Stimulated activated CD4-positive, alpha-beta T cell treated with anti-CD3 and anti-CD28 coated beads, Interleukin-2, amount 100 ng/mL, for 24 hours (primary cell): ENCODE data around the gene JAKMIP3.

Experiments used
- DNase-seq, 2 donors: peaks; one replicate each; pipeline ENCODE4 v3.0.0-alpha.2; 2020

JAKMIP3 gene

DNA sequence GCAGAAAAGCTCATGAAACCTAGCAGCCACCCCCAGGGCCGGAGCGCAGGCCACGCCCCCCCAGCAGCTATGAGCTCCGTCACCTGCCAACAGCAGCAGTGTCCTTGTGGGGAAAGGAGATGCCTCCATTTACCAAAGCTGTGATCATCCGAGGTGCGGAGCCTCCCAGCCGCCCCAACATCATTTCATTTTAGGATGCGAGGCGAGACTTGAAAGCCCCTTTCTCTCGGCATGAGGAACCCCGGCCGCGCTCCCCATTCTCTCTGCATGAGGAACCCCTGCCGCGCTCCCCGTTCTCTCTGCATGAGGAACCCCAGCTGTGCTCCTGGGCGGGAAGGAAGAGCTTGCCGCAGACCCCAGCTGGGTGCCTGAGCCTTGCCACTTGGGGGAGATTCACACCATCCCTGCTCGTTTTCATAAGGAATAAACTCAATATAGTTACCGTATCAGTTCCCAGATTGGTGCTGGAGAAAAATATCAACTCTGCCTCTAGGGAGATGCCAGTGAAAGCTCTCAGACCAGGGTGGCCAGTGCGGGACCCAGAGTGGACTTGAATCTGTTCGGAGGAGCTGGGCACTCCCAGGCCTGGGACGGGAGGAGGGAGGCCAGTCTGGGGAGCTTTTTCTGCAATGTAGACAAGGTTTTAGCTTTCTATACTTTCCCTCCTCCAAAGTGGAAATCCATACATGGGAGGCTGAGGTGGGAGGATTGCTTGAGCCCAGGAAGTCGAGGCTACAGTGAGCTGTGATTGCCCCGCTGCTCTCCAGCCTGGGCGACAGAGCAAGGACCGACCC, 35.0 kb downstream of the JAKMIP3 start:
- no peak for DNase-seq

DNA sequence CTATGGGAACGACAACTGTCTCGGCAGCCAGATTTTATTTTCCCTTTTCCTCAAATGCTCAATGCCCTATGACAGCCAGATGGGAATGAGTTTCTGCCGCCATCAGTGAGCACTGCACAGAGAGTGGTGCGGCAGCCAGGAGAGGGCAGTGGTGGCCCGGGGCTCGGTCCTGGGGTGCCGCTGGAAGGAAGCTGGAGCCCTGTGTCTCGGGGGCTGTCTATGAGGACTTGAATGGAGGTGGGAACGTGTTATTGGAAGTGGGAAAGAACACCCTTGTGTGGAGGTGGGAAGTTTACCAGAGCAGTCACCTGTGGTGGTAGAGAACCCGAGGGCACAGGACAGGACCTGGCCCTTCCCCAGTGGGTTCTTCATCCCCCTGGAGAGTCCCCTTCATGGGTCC, 35.8 kb downstream of the JAKMIP3 start:
- DNase-seq = no peak

DNA sequence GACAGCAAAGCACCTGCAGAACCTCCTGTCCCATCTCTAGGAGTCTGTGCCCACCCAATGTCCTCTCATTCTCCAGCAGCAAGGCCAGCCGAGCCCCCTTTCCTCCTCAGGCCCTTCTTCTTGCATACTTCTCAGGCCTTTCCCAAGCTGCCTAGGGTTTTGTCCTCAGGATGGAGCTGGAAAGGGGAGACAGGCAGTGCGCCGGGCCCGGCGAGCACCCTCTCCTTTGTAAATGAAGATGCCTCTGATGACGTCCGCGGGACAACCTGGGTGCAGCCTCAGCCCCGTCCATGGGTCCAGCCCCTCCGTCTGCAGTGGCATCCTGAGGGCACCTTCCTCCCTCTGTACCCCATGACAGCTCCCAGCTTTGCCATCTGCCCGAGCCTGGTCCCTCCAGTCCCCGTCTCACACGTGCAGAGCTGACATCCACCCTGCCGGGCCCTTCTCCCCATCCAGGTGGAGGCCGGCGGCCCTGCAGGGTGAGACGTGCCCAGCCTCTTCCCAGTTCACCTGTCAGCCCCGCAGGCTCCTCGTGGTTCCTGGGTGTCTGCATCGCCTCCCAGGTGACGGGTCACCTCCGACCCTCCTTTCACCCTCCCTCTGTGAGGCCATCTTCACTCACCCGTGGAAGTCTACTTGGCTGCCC, 36.4 kb downstream of the JAKMIP3 start:
- DNase-seq = no peak

DNA sequence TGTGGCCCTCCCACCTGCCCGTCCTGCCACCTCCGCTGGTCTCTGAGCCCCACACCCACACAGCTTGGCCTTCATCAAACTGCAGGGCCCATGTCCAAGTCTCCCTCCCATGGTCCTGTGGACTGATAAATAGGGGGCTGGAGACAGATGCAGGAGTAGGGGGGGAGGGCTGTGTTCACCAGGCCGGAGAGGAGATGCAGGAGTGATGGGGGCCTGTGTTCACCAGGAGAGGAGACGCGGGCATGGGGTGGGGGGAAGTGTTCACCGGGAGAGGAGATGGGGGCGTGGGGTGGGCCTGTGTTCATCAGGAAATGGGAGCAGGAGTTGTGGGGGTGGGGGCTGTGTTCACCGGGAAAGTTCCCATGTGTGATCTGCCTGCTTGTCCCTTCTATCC, 37.0 kb downstream of the JAKMIP3 start:
- DNase-seq = no peak

DNA sequence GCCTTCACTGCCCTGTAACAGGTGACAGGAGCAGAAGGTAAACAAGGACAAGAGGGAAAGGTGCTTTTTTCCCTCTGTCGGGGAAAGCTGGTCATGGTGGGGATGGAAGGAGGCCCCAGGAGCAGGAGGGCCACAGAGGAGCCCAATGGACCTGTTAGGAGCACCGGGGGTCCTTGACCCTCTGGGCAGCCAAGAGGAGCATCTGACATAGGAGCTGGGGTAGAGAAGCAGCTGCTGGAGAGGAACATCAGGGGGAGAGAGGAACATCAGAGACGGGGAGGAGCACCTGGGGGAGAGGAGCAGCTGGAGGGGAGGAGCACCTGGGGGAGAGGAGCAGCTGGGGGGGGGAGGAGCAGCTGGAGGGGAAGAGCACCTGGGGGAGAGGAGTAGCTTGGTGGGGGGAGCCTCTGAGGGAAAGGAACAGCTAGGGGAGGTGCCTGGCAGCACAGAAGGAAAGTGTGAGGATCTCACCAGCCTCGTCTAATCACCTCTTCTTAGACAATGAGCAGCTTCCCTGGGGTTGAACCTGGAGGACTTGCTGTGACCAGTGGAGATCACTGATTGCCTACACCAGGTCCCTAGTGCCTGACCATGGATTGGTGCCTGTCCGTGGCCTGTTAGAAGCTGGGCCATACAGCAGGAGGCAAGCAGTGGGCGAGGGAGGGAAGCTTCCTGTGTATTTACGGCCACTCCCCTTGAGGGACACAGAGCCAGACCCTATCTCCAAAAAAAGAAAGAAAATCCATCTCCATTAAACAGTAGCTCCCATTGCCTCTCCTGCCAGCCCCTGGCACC, 37.6 kb downstream of the JAKMIP3 start:
- DNase-seq = no peak

DNA sequence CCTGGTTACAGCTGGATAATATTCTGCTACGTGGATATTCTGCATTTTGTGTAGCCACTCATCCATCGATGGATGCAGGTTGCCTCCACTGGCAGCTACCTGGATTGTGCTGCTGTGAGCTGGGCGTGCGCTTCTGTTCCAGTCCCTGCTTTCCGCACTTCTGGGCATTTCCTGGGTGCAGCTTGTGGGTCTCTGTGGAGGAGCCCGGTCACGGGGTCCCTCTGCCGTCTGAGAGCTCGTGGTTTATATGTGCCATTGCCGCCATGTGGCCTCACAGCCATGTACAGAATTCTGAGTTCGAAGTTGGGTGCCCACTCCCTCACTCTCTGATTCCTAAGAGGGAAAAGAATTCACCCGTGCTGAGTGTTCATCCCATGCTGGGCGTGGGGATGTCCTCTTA, 38.3 kb downstream of the JAKMIP3 start:
- no peak for DNase-seq

DNA sequence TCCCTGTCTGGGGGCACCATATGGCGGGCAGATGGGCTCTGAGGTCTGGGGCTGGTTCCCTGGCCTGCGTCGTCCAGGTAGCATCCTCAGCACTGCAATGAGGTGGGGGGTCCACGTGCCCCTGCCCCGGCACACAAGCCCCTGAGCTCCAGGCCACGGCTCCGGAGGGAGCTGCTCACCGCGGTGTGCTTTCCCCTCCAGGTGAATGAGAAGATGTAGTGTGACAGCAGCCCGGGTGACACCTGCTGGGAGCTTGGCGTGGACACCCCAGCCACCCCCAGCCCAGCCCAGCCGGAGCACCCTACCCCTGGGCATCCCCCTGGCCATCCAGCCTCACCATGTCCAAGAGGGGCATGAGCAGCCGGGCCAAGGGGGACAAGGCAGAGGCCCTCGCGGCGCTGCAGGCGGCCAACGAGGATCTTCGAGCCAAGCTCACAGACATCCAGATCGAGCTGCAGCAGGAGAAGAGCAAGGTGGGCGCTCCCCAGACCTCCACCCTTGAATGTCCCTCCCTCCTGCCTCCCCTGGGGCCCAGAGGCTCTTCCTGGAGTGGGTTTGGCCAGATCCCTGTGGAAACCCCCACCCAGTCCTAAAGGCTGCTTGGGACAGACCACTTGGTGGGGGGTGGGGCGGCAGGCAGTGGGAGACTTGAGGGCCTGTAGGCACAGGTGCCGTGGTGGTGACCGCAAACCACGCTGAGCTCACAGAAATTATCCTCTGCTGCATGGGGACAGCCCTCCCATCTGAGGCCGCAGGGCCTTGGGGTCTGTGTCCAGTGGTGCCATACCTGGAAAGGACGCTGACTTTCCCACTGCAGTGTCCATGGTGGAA, 38.9 kb downstream of the JAKMIP3 start:
- no peak for DNase-seq

DNA sequence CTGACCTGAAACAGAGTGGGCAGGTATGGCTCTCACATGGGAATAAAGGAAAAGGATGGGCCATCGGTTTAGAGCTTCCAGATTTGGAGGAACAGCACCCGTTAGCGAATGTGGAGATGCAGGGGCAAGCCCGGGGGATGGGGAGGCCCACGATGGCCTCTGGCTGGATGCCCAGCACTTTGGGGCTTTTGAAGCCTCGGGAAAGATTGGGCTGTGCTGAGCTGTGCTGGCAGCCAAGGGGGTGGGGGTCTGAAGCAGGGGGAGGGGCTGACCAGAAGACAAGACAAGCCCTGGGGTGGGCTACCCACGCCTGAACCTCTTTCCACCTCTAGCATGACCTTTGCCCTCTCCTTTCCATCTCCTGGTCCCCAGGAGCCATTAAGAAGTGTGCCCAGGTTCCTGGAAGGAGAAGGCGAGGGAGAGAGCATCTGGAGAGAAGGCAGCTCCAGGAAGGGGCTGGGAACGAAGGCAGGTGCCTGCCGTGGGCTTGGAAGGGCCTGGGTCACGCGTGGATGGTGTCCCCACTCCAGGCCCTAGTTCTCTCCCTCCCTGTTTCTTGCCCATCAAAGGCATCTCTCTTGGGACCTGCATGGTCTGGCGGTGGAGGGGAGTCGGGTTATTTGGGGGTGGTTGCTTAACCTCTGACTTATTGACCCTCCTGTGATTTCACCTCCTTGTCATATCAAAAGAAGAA, 39.7 kb downstream of the JAKMIP3 start:
- no peak for DNase-seq

DNA sequence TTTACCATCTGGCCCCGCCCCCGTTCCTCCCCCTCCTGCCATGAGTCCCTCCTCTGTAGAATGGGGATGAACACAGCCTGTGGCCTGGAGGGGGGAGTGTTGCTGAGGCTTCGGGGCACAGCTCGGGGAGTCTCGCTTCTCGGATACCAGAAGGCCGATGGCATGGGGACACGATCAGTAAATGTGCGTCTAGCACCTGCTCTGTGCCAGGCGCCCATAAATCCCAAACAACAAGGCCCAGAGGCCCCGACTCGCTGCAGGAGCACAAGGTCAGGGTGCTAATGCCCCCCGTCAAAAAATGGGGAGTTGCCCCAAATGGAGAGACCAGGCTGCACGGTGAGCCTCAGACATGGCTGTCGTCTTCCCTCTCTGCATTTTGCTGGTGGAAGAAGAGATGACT, 40.7 kb downstream of the JAKMIP3 start:
- no peak for DNase-seq

DNA sequence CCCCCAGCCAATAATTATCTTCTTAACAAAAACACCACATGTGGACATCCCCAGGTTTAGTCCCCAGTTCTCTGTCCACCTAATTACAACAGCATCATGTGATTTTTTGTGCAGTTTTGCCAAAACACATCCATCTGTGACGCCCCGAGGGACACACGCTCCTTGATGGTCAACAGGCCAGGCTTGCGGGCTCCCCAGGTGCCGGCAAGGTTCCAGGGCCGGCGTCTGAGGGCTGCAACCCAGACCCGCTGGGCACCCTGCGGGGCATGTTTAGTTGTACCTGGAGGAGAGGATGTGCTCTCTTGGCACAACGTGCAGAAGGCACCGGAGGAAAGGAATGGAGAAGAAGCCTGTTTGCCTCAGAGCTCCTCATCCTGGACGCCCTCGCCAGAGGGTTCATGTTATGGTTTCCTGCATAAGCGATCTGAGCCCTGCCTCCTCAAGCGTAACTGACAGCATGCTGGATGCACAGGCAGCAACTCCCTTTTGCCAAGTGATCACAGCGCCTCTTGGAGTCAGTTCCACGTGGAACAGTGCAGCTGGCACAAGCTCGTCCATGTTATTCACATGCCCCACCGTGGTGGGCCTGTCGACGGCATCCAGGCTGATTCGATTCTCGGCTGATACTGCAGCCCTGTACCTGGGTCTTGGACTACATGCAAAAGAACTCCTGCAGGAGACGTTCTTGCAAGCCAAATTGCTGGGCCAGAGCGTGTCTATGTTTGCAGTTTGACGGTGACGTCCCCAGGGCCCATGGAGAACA, 41.6 kb downstream of the JAKMIP3 start:
- DNase-seq = no peak

DNA sequence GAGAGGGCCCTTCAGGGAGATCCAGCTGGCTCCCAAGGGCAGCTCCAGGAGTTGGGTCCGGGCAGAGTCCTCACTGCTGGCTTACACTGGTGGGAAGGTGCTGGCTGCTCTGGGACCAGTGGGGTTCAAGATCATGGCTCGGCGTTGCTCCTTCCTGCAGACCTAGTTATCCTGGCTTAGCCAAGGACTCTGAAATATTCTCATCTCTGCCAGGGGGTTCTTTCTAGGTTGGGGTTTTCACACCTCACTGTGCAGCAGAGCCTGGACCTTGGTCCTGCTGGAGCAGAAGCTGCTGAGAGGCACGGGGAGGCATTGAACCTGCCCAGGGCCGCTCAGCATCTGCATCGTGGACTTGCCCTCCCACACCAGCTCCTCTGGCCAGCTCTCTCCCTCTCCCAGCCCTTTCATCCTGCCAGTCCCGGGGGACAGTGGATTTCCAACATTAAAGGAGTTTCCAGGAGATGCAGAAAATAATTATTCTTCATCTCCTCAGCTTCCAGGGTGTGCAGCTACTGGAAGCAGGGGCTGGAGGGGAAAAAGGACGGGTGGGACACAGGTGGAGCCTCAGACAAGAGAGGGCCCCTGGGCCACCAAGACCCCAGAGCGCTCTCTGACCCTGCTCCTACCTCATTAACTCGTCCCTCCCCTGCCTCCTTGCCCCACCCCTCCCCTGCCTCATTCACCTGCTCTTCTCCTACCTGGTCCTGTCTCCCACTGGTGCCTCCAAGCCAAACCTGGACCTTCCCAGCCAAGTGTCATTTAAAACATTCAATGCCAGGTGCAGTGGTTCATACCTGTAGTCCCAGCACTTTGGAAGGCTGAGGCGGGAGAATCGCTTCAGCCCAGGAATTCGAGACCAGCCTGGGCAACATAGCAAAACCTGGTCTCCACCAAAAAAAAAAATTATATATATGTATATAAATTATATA, 42.5 kb downstream of the JAKMIP3 start:
- DNase-seq = no peak

DNA sequence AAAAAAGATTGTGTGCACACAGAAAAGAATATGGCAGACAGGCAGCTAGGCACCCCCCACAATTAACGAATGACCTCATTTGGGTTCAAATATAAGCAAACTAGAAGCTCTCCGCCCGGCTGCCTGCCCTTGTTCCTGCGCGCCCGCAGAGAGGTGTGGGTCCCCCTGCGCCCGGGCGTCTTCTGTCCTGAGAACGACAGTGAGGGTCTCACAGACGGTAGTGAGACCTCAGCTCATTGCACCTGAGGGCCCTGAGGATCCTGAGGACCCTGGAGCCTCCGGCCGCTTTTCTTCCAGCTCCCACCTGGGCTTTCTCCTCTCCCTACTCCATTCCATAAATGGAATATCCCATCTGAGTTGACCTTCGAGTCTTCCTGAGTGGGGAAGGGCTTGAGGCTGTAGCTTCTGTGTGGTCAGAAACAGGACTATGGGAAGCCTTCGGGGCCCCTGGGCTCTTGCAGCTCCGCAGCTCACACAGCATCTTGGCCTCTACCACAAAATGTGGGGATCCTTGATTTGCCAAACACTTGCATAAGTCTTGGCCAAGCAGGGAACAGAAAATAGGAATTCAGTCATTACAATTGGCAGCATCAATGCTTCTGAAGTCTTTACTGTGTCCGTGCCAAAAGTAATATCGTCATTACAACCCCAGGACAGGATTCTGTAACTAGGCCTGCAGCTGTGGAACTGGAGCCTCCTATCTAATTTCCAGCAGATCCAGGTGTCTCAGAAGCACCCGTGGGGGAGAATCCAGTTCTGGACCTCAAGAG, 43.8 kb downstream of the JAKMIP3 start:
- peak in 1 of 2 donors; percentile 7 for DNase-seq

DNA sequence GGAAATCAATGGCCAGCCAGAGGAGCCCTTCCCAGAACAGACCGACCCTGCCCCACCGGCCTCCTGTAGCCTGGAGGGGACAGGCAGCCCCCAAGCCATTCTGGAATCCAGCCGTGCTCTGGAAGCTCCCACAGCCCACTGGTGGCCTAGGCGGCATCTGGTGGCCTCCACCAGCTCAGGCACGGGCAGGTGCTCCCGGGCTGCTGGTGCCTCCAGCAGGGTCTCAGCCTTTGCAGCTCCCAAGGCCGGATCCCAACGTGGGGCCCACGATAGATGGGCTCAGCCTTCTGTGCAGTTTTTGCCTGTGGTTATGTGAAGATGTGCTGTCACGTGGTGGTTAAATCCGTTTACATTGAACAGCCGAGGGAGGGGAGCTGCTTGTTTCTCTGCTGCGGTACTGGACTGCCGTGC, 44.4 kb downstream of the JAKMIP3 start:
- DNase-seq = peak in 1 of 2 donors; percentile 11

DNA sequence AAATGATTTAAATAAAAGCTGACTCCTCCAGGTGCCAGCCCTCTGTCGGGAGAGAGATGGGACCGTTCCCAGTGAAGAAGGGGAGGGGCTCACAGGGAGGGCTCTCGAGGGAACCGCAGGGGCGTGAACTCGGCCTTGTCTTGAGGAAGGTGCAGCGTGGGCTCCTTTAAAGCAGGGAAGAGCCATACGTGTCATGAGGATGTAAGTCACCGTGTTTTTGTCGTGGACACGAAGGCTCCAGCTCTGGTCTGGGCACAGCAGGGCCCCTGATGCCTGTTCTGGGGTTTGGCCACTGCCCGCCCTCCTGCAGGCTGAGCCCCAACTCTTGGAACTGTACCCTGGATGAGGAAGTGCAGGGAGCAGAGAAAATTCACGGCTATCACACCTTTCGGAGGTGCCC, 45.0 kb downstream of the JAKMIP3 start:
- DNase-seq = peak in 1 of 2 donors; percentile 11

DNA sequence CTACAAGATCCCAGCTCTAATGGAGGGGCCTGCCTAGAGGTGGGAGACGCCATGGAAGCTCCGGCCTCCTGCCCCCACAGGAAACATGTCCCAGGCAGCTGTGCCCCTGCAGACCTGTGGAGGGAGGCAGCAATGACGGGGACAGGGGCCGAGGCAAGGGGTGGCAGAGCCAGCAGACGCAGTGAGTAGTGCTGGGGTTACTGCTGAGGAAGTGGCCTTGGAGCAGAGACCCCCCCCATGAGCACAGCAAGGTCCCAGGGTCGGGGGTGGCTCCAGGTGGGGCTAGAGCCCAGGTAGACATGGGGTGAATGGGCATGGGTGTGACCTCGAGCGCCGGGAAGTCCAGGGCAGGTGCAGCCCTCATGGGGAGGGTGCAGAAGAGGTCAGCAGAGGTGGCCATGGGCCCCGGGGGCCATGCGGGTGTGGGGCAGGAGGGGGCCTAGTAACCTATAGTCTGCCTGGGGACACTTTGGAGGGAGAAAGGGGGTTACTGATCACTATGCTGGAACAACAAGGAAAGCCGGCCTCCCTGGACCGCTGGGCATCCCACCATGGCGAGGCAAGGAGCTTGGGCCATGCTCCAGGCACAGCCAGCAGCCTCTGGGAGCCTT, 45.5 kb downstream of the JAKMIP3 start:
- DNase-seq = peak in 1 of 2 donors; percentile 13

DNA sequence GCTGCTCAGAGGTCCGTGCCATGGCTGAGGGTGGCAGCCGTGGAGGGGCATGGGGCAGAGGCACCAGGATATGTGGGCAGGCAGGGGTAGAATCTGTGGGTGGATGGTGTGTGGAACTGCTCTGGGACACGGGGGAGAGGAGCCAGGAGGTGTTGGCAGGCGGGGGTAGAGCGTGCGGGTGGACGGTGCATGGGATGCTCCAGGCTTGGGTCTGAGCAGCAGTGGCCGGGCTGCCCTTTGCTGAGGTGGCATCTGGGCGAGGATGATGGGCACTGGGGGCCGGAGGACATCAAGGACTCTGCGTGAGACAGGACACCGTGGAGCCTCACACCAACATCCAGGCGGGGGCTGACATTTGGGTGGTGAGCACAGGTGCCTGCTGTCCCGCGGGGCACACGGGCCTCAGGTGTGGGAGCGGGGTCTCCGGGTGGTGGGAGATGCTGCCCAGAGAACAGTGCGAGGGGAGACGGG, 46.2 kb downstream of the JAKMIP3 start:
- DNase-seq = peak in 1 of 2 donors; percentile 4

DNA sequence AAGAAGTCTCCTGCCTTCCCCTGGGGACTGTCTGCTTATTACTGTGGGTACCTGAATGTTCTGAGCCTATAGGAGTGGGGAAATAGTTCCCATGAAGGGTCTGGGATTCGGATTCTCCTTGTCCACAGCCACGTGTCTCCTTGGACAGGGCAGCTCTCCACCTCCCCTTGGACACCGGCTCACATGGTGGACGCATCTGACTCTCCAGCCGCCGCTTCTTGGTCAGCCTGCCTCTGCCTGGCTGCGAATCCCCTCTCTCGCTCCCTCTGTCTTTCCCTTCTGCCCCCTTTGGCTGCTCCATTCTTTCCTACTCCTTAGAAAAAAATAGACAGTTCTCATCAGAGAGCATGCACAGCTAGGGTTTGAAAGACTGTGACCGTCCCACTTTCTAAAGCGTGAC, 46.9 kb downstream of the JAKMIP3 start:
- no peak for DNase-seq

DNA sequence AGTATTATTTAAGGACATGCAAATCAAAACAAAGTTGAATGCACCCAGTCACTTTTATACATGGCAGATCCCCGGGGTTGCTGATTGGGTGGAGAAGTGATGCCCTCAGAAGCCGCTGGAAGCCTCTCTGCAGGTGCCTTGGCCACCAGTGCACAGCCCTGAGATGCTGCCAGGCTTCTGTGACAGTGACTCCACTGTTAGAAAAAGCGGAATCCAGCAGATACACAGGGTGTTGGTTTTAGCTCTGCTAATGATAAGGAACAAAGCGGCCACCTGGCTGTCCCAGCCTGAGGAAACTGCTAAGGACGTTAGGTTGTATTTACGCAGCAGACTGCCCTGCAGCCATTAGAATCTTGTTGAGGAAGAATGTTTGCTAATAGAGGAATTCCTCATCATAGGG, 47.5 kb downstream of the JAKMIP3 start:
- DNase-seq = no peak
